H1 (cell line): ENCODE data around the gene CACNA1G. TPM values are rescaled to one million over a fixed set of nuclear protein-coding genes. Genes with fewer than 3 reads are reported as not detected.

Source experiments
- CTCF ChIA-PET: fragments of 300-600 bp; sonication (Branson Sonifier 250); formaldehyde crosslinking; loops from one replicate; lab custom pipeline; 2021; ENCODE audit not compliant: partially characterized antibody; lab: Charles Lee
- POLR2A ChIA-PET: fragments of 300-600 bp; sonication (Branson Sonifier 250); formaldehyde crosslinking; loops from one replicate; lab custom pipeline; 2021; ENCODE audit warnings: inconsistent platforms; ENCODE audit not compliant: partially characterized antibody; lab: Charles Lee
- DNase-seq, 2 experiments: peaks; one replicate each; pipeline versions ENCODE4 v3.0.0 to v3.0.0-alpha.2; 2010 to 2022; ENCODE audit warnings: low spot score in 2 of 2, low read depth in 1 of 2, mixed read lengths in 1 of 2
- FAIRE-seq: peaks from 2 replicates; lab custom pipeline; 2011; peaks lifted over from hg19 to GRCh38; lab: Jason Lieb, UNC
- H2AFZ ChIP-seq: 2 replicates; pipeline ENCODE4 v1.8.1; 2012; ENCODE audit warnings: low read length, inconsistent platforms
- H2AK5ac ChIP-seq: 2 replicates; pipeline ENCODE4 v1.6.1; 2013; ENCODE audit warnings: low read depth, low read length
- H2BK120ac ChIP-seq: replicated peaks from 2 replicates; pipeline ENCODE3; 2013; ENCODE audit warnings: low read depth, low read length, inconsistent platforms
- H2BK12ac ChIP-seq: 2 replicates; pipeline ENCODE4 v1.6.1; 2013; ENCODE audit warnings: low read depth, low read length
- H2BK15ac ChIP-seq: 2 replicates; pipeline ENCODE4 v1.6.1; 2013; ENCODE audit warnings: low read length
- H2BK20ac ChIP-seq: 2 replicates; pipeline ENCODE4 v1.6.1; 2013; ENCODE audit warnings: low read length
- H2BK5ac ChIP-seq: 2 replicates; pipeline ENCODE4 v1.6.1; 2013; ENCODE audit warnings: low read depth, low read length
- H3K14ac ChIP-seq: 2 replicates; pipeline ENCODE4 v1.6.1; 2013; ENCODE audit warnings: inconsistent platforms; ENCODE audit not compliant: insufficient read length
- H3K18ac ChIP-seq: 2 replicates; pipeline ENCODE4 v1.6.1; 2013; ENCODE audit warnings: low read length; ENCODE audit errors: extremely low read depth
- H3K23ac ChIP-seq: 2 replicates; pipeline ENCODE4 v1.6.1; 2013; ENCODE audit warnings: inconsistent platforms; ENCODE audit not compliant: insufficient read length
- H3K23me2 ChIP-seq: 2 replicates; pipeline ENCODE4 v1.6.1; 2013; ENCODE audit warnings: low read depth, low read length
- H3K27ac ChIP-seq: 2 replicates; pipeline ENCODE4 v1.6.1; 2011; ENCODE audit warnings: low read depth, low read length, inconsistent platforms
- H3K27me3 ChIP-seq, 4 experiments: replicated peaks in 1 of 4; 1 replicate in 1 of 4; 2 replicates in 3 of 4; pipeline versions ENCODE4 v1.6.1 to v1.8.1; 2011 to 2013; ENCODE audit warnings: low read length in 3 of 4, mild to moderate bottlenecking in 3 of 4, inconsistent platforms in 2 of 4, mixed read lengths in 2 of 4, moderate library complexity in 1 of 4; ENCODE audit not compliant: control insufficient read depth in 3 of 4, insufficient read depth in 3 of 4; ENCODE audit errors: extremely low read depth in 1 of 4
- H3K36me3 ChIP-seq, 4 experiments: 2 replicates each; pipeline versions ENCODE4 v1.6.1 to v1.8.1; 2011 to 2013; ENCODE audit warnings: mild to moderate bottlenecking in 4 of 4, low read length in 3 of 4, moderate library complexity in 2 of 4, control low read depth in 1 of 4, inconsistent platforms in 1 of 4; ENCODE audit not compliant: insufficient read depth in 4 of 4, control insufficient read depth in 2 of 4
- H3K4ac ChIP-seq: replicated peaks from 2 replicates; pipeline ENCODE3; 2013; ENCODE audit warnings: low read length, low read depth, mixed read lengths, inconsistent platforms; ENCODE audit not compliant: insufficient read length
- H3K4me1 ChIP-seq, 4 experiments: replicated peaks in 1 of 4; 1 replicate in 1 of 4; 2 replicates in 3 of 4; pipeline versions ENCODE4 v1.6.1 to v1.8.1; 2011 to 2013; ENCODE audit warnings: low read length in 3 of 4, inconsistent platforms in 2 of 4, mixed read lengths in 1 of 4; ENCODE audit not compliant: insufficient read depth in 4 of 4, control insufficient read depth in 3 of 4
- H3K4me2 ChIP-seq, 2 experiments: 2 replicates each; pipeline versions ENCODE4 v1.6.1 to v1.8.1; 2011 to 2013; ENCODE audit warnings: low read depth in 2 of 2, low read length in 2 of 2, control low read depth in 1 of 2, inconsistent platforms in 1 of 2, mild to moderate bottlenecking in 1 of 2; ENCODE audit not compliant: insufficient read depth in 1 of 2
- H3K4me3 ChIP-seq, 4 experiments: fragments of 200-600, 300-600 bp in 1 of 4; sonication (generic), shearing (Covaris generic), sonication (Bioruptor Twin) in 1 of 4; 2 replicates each; pipeline versions ENCODE4 v1.5.1 to v1.8.1; 2011 to 2016; ENCODE audit warnings: low read length in 4 of 4, low read depth in 3 of 4, control low read depth in 2 of 4, inconsistent platforms in 2 of 4, mild to moderate bottlenecking in 2 of 4, mixed read lengths in 1 of 4, moderate library complexity in 1 of 4; ENCODE audit not compliant: insufficient read depth in 2 of 4; ENCODE audit errors: extremely low read depth in 1 of 4
- H3K56ac ChIP-seq: replicated peaks from 2 replicates; pipeline ENCODE3; 2013; ENCODE audit warnings: low read depth, mild to moderate bottlenecking, mixed read lengths, low read length, inconsistent platforms; ENCODE audit not compliant: insufficient read length
- H3K79me1 ChIP-seq: 2 replicates; pipeline ENCODE4 v1.6.1; 2013; ENCODE audit warnings: low read depth, low read length, control low read depth
- H3K79me2 ChIP-seq, 2 experiments: 2 replicates each; pipeline versions ENCODE4 v1.6.1 to v1.8.1; 2012 to 2013; ENCODE audit warnings: low read length in 2 of 2, mild to moderate bottlenecking in 2 of 2, inconsistent platforms in 1 of 2; ENCODE audit not compliant: insufficient read depth in 2 of 2, control insufficient read depth in 1 of 2
- H3K9ac ChIP-seq, 4 experiments: replicated peaks in 1 of 4; 1 replicate in 1 of 4; 2 replicates in 3 of 4; pipeline versions ENCODE4 v1.6.1 to v1.8.1; 2011 to 2013; ENCODE audit warnings: low read depth in 3 of 4, low read length in 3 of 4, control low read depth in 2 of 4, mild to moderate bottlenecking in 2 of 4, moderate library complexity in 2 of 4, inconsistent platforms in 1 of 4; ENCODE audit errors: extremely low read depth in 1 of 4
- H3K9me3 ChIP-seq, 2 experiments: 2 replicates each; pipeline versions ENCODE4 v1.6.1 to v1.8.1; 2012 to 2013; ENCODE audit warnings: mild to moderate bottlenecking in 2 of 2, moderate library complexity in 2 of 2, control low read depth in 1 of 2, inconsistent platforms in 1 of 2, low read depth in 1 of 2, low read length in 1 of 2, mixed read lengths in 1 of 2; ENCODE audit not compliant: insufficient read depth in 2 of 2
- H4K20me1 ChIP-seq, 2 experiments: replicated peaks in 1 of 2; 2 replicates each; pipeline versions ENCODE3 to v1.8.1; 2011 to 2013; ENCODE audit warnings: inconsistent platforms in 2 of 2, low read length in 2 of 2, mild to moderate bottlenecking in 1 of 2; ENCODE audit not compliant: insufficient read depth in 2 of 2, control insufficient read depth in 1 of 2
- H4K5ac ChIP-seq: 2 replicates; pipeline ENCODE4 v1.6.1; 2013; ENCODE audit warnings: low read length, low read depth, mixed read lengths, inconsistent platforms; ENCODE audit not compliant: insufficient read length
- H4K8ac ChIP-seq: 2 replicates; pipeline ENCODE4 v1.8.0; 2013; ENCODE audit warnings: mild to moderate bottlenecking, moderate library complexity, low read length, inconsistent platforms; ENCODE audit not compliant: insufficient read depth; ENCODE audit errors: extremely low read depth
- H4K91ac ChIP-seq: replicated peaks from 2 replicates; pipeline ENCODE3; 2013; ENCODE audit warnings: low read length, mixed read lengths, inconsistent platforms; ENCODE audit not compliant: insufficient read length
- CEBPB ChIP-seq: IDR thresholded peaks from 2 replicates; pipeline ENCODE4 v1.6.1; 2012; ENCODE audit warnings: low read depth, low read length
- KDM1A ChIP-seq: fragments of 200-600, 300-600 bp; sonication (generic); IDR thresholded peaks from 2 replicates; pipeline ENCODE4 v1.7.1; 2016; ENCODE audit warnings: mild to moderate bottlenecking, low read length, borderline replicate concordance
- POLR2A ChIP-seq, 2 experiments: IDR thresholded peaks; 1 replicate in 1 of 2; 2 replicates in 1 of 2; pipeline ENCODE4 v1.6.1; 2011; ENCODE audit warnings: low read depth in 2 of 2, low read length in 2 of 2, mild to moderate bottlenecking in 2 of 2; ENCODE audit errors: control extremely low read depth in 1 of 2
- SAP30 ChIP-seq: fragments of 300-600 bp; sonication (generic); IDR thresholded peaks from 2 replicates; pipeline ENCODE4 v1.7.1; 2012; ENCODE audit warnings: low read length, moderate library complexity, mild to moderate bottlenecking, inconsistent platforms; ENCODE audit not compliant: insufficient read depth, insufficient replicate concordance
- WGBS, 2 experiments: shearing (Covaris generic) in 1 of 2; methylation state at CpG; one replicate each; pipeline versions ENCODE4 v1.1.6 to v1.1.7; 2013 to 2015; ENCODE audit warnings: low lambda C conversion rate in 2 of 2, mixed read lengths in 2 of 2, inconsistent platforms in 1 of 2, low coverage in 1 of 2, missing lambda C conversion rate in 1 of 2; ENCODE audit not compliant: insufficient replicate concordance in 2 of 2, insufficient coverage in 1 of 2, insufficient read length in 1 of 2; ENCODE audit errors: extremely low coverage in 1 of 2, missing lambda C conversion rate in 1 of 2; 5-methylcytosine and 5-hydroxymethylcytosine counted together
- polyA plus RNA-seq, 7 experiments: library from polyadenylated mRNA; depleted of rRNA in 3 of 7; stranded (reverse) in 5 of 7; unstranded in 2 of 7; fragments of >200 nt in 5 of 7; fragments of 200-250 nt in 2 of 7; gene quantifications; 1 replicate in 5 of 7; 2 replicates in 1 of 7; 4 replicates in 1 of 7; pipeline versions ENCODE4 v1.2.1 to v1.2.3, GENCODE V29; 2011 to 2013; ENCODE audit warnings: missing spikeins in 2 of 7, mixed read lengths in 2 of 7
- total RNA-seq: library from RNA; stranded (reverse); fragmentation: NEBNext Ultra II Directional; extraction: Animal tissue kit (Norgen Biotek cat#: 25700); gene quantifications from 2 replicates; pipeline ENCODE4 v1.2.1, GENCODE V29; 2021

The CACNA1G gene
- total and polyA plus RNA-seq, 2 of the 8 experiments (the other 6 are each of a cell fraction or from before 2014, with no cell fraction given): 2.9 to 4.9 TPM

DNA sequence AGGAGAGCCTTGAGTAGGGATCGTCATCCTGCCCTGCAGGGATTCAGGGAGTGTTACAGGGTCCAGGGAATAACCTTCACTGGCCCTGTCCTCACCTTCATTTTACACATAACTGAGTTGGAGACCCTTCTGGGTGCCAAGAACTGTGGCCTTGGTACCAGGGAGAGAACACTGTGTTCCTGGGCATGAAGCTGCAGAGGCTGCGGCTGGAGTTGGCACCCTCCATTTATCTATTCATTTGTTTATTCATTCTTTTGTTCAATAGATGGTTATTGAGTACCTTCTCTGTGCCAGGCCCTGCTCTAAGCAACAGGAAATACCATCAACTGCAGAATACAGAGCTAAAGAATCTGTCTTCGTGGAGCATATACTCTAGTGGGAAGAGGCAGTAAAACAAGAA lies 80.8 kb downstream of the CACNA1G start:
- Histone ChIP-seq H2AK5ac (no peak overlapping the region), H3K79me2 (no peaks in the 10 kb centered on the region), H3K79me1 (no peaks in the 10 kb centered on the region), H3K4me3 (no peak overlapping the region), H3K27me3 (peaks cover 1 to 6% (median 4%) of the 10 kb centered on the region in 4 experiments; a peak in 6 of 7 replicates), H2BK5ac (no peak overlapping the region), H4K20me1 (no peaks in the 10 kb centered on the region), H3K23me2 (no peaks in the 10 kb centered on the region), H3K27ac (no peak overlapping the region), H3K18ac (no peak overlapping the region), H2BK15ac (no peak overlapping the region), H2BK120ac (no peak overlapping the region), H4K5ac (no peak overlapping the region), H3K14ac (no peak overlapping the region), H4K8ac (peak overlapping the region; percentile 83; the same call in 1 of the 2 replicates), H3K4me2 (no peak overlapping the region; a peak in 1 of 4 replicates), H3K23ac (no peak overlapping the region), H3K36me3 (no peaks in the 10 kb centered on the region), H2BK12ac (0 out of 2 replicates have a peak overlapping the region, but pooled peaks have one; percentile 68), H4K91ac (no peak overlapping the region), H3K4ac (no peak overlapping the region), H2AFZ (no peak overlapping the region), H3K4me1 (peaks cover 0 to 11% (median 5%) of the 10 kb centered on the region in 4 experiments; a peak in 4 of 7 replicates), H3K9me3 (no peaks in the 10 kb centered on the region), H2BK20ac (no peak overlapping the region), H3K56ac (no peak overlapping the region), H3K9ac (no peak overlapping the region)
- POLR2A ChIA-PET: interaction anchor here (1.5 kb wide), 2 partner anchors 19 to 122 kb away, joined by 3 to 4 read pairs; no protein-coding TSS in a partner anchor
- FAIRE-seq: no peak
- no peak for DNase-seq
- CTCF ChIA-PET: interaction anchor here (0.6 to 12.8 kb wide), 11 partner anchors 8 to 798 kb away, joined by 3 to 135 read pairs (median 6); no protein-coding TSS in a partner anchor
- TF ChIP-seq SAP30 (no peak), KDM1A (no peak), CEBPB (no peak), POLR2A (IDR thresholded peaks at IDR 0.05; ENCODE audit: control extremely low read depth in 1 of 2, low read depth in 2 of 2, low read length in 2 of 2) (no peak)
- WGBS, 2 experiments: 82% methylated on average over 3 of the region's 3 CpGs; no CpG with 5 or more reads in 1 of the 2 experiments
